Ammon's horn (tissue), 1 donor: ENCODE data around the gene SMIM44.
"Not testable (repeated sequence)": the region's sequence is repeated elsewhere in the genome, so short reads cannot be mapped to it uniquely, and the experiment has no call there.

Experiments used
- DNase-seq: peaks from one replicate; pipeline ENCODE4 v3.0.0-alpha.2; 2016; ENCODE audit warnings: low spot score

The SMIM44 gene

DNA sequence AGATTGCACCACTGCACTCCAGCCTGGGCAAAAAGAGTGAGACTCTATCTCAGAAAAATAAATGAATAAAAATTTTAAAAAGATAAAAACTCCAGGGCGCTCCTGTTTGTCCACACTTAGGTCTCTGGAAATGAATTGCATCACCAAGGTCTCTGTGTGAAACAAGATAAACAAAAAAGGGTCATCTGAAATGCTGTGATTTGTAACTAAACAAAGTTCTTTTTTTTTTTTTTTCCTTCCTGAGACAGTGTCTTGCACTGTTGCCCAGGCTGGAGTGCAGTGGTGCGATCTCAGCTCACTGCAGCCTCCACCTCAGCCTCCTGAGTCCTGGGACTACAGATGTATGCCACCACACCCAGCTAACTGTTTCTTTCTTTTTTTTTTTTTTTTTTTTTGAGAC, 34.4 kb upstream of the SMIM44 start:
- no peak for DNase-seq

DNA sequence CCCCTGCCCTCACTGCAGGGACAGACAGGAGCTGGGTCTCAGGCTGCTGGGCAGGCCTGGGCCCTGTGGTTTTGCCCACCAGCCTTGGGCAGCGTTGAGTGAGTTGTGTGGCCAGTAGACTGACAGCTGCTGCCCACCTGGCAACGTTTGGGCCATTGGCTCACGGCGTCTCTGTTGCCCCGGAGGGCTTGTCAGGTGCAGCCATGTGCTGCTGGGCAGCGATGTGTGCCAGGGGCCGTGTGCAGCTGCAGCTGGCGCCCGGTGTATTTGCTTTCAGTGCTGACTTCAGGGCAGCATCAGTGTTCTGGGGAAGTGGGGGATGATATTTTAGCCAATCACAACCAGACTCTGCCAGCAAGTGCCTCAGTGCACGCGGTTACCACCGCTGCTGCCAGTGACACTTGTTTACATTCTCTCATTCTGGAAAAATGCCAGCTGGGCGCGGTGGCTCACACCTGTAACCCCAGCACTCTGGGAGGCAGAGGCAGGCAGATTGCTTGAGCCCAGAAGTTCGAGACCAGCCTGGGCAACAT, 33.5 kb upstream of the SMIM44 start:
- no peak for DNase-seq

DNA sequence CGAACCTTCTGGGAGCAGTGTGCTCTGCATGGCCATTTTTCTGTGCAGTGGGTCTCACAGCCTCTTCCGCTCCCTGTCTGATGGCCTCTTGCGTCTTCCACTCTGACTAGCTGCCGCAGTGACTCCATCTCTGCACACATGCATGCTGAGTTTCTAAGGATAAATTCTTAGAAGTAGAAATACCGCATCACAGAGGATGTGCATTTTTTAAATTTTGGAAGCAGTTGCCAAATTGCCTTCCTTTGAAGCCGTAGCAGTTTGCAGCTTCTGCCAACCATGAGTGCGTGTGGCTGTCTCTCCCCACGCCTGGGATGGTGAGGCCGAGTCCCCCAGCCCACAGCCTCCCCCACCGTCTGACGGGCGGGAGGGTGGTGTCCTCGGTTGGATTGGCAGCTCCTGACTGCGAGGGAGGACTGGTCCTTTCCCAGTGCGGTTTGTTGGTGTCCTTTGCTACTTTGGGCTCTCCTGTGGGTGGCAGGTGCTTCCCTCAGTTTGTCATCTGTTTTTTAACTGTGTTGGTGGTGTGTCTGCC, 32.7 kb upstream of the SMIM44 start:
- no peak for DNase-seq

DNA sequence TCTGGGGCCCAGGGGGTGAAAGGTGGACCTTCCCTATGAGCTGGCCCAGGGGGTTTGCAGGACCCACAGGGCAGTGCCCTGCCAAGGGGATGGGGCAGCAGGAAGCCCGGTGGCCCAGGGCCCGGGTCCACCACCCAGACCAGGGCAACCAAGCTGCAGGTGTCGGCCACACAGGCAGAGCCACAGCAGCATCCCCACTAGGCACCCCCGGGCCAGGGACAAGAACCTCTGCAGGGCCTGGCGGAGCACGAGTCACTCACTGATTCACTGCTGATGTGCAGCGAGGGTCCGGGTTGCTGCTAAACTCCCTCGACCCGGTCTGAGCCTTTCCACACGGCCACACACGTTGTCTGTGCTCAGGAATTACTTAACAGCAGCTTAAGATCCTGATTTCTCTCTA, 31.7 kb upstream of the SMIM44 start:
- no peak for DNase-seq

DNA sequence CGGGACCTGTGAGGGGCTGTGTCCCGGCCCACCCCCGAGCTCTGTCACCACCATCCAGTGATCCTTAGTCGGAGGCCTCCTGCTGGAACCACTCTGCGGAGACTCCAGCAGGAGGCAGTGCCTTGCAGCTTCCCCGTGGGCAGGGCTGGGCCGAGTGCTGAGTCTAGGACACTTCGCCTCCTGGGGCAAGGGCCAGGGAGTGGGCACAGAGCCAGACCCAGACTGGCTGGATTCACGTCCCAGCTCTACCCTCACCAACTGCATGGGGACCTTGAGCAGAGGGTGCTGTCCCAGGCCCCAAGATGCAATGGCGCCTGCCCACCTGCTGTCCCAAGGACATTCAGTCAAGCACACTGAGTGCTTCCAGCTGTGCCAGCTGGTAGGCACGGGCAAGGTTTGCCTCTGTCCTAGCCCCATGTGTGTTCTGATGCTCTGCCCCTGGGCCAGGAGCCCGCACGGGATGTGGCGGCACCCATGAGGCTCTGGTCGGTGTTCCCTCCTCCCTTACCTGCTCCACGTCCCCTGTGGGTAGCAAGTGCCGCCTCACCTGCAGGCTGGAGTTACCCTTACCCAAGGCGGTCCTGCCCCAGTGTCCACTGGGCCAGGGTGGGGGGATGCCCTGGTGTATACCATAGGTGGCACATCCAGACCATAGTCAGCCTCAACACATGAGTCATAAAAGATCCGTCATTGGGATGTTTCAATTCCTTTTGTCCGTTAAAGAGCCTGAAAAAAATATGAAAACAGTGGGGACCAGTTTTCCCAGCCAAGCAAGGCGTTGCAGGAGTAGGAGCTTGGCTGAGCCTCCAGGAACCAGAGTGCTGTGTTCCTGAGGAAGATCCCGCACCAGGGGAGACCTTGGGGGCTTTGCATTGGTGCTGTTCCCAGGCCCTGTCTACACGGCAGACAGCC, 30.2 kb upstream of the SMIM44 start:
- DNase-seq: no peak

DNA sequence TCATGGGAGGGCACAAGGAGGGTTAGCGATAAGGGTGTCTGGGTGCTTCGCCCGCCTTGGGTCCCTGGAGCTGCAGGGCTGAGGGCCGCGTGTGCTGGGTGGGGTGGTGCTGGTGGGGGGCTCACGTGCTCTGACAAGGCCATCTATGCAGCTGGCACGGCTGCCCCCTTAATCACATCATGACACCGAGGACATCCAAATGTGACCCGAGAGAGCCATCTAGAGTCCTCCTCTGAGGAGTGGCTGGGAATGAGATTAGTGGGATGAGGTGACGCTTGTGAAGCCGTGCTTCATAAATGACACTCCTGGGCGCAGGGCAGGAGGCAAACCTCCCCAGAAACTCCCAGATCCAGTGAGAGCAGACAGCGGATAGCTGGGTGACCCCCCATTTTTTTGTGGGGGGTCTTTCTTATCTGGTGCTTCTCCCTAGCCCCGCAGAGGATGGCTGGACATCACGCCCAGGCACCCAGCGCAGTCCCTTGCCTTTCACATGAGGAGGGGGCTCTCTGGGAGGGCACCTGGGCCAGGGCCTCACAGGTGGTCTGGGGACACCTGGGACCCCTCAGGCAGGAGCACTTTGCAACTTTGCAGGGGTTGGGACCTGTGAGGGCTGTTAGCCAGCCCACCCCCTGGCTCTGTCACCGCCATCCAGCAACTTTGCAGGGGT, 29.5 kb upstream of the SMIM44 start:
- peak; percentile 48 for DNase-seq

DNA sequence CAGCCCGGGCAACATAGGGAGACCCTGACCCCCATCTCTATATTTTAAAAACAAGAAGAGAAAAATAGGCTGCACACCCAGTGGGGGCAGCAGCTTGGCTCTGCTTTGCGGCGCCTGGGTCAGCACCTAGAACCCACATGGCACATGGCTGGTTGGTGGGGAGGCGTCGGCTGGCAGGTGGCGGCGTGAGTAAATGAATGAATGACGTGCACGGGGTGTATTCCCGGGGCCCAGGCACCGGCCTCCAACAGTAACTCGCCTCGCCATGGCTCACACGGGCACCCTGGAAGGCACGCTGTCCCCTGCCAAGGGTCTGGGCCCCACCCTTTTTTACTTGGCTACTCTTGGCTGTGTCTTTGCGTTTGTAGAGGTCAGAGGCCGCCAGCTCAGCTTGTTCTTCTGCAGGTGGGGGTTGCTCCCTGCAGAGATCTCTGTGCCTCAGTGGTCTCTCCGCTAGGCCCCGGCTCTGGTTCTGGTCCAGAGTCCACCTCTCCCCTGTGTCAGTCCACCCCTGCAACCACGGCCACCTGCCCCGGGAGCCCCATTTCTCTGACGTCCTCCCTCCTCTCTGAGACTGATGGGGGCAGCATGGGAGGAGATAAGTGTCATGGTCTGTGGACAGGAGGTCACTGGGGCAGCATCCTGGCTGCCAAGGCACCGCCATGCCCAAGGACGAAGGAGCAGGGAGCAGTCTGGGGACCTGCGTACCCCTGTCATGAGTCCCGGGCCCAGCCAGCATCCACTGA, 28.4 kb upstream of the SMIM44 start:
- no peak for DNase-seq

DNA sequence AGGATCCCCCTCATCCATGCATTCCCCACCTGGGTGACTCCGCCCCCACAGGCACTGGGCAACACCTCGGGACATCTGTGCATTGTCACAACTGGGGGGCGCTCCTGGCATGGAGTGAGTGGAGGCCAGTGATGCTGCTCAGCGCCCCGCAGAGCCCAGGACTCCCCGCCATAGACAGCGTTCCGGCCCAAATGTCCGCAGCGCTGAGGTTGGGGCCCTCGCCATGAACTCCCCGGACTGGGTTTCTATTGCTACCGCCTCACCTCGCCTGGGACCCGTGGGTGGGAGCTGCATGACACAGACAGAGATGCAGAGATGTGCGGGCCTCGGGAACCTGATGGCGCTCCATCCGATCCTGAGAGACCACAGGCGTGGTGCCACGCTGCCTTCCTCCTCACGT, 27.5 kb upstream of the SMIM44 start:
- no peak for DNase-seq

DNA sequence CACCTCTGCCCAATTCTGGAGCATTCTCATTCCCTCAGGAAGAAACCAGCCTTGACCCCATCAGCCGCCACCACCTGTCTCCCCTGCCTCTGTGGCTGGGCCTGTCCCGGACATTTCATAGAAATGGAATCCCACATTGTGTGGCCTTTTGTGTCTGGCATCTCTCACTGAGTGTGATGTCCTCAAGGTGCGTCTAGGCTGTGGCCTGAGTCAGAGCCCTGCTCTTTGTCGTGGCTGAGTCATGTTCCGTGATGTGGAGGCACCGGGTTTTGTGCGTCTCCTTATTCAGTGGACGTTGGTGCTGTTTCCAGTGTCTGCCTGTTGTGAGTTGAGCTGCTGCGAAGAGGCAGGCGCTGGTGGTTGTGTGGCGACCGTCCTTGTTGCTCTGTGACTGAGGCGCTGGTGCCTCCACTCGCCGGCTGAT, 26.3 kb upstream of the SMIM44 start:
- no peak for DNase-seq

DNA sequence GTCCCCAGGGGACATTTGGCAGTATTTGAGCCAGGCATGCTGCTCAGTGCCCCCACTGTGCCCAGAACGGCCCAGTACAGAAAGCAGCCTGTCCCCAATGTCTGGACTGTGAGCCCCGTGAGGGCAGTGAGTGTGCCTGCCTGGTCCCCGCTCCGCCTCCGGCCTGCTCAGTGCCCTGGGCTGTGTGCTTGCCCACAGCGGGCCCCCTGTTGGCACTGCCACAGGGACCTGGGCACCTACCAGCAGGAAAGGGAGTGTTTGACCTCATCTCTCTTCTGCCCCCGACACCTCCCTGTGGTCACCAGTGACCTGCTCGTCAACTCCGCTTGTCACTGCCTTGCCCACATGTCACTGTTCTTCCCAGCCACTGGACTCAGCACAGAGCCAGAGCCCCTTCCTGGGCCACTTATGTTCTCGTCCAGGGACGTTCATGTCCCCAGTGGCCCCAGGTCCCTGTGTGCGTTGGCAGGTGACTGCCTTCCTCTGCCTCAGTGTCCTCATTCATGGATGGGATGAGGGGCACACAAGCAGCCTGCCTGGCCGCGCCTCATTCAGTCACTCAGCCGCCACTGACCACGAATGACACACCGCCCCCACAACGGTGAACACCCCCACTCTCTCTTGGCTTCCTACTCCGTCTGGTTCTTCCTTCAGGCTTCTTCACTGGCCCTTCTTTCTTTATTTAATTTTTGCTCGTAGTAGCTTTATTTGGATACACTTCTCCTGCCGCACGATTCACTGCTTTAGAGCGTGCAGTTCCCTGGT, 25.7 kb upstream of the SMIM44 start:
- DNase-seq: no peak

DNA sequence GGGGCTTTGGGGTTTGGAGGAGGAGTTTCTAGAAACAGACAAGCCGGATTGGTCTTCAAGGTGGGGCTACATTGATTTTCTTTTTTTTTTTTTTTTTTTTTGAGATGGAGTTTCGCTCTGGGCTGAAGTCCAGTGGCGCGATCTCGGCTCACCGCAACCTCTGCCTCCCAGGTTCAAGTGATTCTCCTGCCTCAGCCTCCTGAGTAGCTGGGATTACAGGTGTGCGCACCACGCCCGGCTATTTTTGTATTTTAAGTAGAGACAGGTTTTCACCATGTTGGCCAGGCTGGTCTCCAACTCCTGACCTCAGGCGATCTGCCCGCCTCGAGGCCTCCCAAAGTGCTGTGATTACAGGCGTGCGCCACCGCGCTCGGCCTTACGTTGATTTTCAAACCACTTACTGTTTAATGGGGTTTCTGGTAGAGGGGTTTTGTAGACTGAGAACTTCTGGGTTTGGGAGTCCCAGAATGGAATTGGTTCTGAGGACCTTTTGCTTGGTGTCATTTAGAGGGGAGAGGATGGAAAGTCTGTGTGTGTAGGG, 24.9 kb upstream of the SMIM44 start:
- DNase-seq: not testable (repeated sequence)

DNA sequence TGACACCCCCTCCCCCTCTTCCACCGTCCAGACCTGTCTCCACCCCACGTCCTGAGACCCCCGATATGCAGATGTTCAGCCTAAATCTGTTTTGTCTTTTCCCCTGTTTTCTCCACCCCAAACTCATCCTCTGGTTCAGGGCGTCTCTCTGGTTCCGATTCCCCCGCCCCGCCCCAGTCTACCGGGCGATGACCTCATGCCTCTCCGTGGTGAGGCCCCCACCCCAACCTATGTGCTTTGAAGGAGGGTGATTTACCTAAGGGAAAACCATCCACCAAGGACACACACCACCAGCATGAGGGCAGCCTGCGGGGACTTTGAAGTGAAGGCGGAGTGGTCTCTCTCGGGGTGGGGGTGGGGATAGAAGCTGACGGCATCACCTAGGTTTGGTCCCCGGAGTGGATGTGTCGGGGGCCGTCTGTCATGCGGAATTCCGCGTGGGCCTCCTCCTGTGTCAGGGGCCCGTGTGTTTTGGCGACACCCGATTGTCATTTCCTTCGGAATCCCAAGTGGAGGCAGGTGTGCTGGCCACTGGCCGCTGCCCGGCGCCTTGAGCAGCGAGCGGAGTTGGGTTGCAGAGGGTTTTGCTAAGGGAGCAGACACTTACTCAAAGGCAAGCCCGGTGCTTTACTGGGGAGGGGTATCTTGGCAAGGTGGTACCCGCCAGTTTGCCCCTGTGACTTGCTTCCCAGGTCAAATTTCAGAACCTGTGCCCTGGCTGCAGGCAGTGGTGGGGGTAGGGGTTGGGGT, 24.3 kb upstream of the SMIM44 start:
- DNase-seq: no peak

DNA sequence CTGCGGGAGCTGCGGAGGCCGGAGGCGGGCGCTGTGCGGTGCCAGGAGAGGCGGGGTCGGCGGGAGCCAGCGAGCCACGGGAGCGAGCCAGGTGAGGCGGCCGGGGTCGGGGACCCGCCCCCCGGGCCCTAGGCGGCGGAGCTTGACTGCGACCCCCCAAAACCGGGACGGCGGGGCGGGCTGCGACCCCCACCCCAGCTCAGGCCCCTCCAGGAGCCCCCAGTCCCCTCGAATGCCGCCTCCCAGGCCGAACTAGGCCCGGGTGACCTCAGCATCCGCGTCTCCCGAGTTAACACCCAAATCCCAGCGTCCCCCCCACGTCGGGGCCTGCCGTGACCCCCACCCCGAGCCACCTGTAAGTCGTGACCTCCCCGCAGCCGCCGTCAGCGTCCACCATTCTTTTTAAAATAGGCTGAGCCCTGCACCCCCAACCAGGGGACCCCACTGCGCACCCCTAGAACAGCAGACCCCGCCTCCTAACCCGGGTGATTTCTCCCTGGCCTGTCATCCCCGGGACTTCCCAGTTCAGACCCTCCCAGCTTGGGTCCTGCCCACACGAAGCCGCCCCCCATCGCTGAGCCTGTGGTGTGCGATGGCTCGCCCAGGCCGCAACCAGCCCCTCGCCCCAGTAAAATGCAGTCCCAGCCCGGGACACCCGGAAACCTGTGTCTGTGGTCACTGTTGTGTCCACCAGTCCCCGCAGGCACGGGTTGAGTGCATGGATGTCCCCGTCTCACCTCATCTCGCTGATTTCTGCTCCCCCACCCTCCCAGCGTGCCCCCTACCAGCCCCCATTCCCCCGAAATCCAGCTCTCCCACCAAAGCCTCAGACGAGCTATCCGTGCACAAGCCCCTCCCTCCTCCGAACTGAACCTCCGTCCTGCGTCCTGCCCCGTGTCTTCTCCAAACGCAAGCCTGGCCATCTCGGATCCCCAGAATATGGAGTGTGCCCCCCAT, 23.4 kb upstream of the SMIM44 start:
- DNase-seq: no peak

DNA sequence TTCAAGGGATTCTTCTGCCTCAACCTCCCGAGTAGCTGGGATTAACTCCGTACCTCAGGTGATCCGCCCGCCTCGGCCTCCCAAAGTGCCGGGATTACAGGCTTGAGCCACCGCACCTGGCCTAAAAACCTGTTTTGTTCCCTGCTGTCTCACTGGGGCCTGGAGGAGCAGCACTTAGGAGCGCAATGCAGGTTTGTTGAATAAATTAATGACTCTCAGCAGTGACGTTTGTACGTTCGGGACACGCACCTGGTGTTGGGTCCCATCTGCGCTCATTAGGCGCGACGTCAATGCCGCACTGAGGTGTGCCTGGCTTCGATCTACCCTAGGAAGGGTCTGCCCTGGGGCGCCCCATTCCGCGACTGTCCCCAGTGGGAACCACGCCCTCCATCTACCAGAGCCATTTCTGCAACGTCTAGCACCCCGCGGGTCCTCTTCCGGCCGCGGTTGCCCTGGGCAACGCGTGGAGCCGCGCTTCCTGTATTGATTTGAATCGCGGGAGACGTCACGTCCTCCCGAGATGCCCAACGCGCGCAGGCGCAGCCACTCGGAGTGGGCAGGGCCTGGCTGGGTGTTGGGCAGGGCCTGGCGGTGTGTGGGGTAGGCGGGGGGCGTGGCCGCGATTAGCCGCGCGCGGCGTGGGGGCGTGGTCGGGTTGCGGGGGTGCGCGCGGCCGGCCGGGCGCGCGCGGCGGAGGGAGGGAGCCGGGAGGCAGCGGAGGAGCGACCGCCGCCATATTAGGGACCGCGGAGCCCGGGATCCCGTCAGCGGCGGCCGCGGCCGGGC, 22.6 kb upstream of the SMIM44 start, which contains the start of gene FZR1:
Gene FZR1, plus strand, starts transcription at position 714 of the 786 bp plus-strand sequence. CDS start 16,679 bp downstream, outside the sequence.
- peak; percentile 99 for DNase-seq

DNA sequence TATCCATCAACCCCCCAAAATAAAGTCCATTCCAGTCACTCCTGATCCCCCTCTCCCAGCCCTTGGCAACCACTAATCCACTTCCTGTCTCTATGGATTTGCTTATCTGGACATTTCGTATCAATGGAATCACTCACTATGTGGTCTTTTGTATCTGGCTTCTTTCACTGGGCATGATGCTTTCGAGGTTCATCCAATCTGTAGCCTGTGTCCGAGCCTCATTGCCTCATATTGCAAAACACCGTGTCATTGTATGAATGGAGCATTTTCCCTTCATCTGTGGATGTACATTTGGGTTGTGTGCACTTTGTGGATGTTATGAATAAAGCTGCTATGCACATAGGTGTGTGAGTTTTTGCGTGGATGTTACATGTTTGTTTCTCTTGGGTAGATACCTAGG, 21.5 kb upstream of the SMIM44 start:
- no peak for DNase-seq

DNA sequence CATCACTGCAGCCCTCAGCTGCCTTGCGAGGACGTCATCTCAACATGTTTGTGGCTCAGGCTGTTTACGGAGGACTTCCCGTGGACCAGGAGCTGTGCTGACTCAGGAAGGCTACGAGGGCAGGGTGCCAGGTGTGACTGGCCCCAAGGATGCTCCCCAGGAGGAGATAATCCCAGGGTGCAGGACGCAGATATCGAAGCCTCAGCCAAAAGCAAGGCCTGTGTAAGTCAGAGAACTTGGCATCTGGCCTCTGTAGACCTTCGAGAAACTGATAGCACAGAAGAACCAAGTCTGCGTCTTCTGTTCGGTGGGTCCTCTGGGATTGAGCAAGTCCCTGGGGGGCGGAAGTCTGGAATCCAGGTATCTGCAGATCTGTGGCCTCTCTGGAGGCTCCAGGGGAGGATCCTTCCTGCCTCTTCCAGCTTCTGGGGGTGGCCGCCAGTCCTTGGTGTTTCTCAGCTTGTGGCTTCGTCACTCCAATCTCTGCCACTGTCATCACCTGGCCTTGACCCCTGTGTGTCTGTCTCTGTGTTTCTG, 19.9 kb upstream of the SMIM44 start:
- DNase-seq: no peak

DNA sequence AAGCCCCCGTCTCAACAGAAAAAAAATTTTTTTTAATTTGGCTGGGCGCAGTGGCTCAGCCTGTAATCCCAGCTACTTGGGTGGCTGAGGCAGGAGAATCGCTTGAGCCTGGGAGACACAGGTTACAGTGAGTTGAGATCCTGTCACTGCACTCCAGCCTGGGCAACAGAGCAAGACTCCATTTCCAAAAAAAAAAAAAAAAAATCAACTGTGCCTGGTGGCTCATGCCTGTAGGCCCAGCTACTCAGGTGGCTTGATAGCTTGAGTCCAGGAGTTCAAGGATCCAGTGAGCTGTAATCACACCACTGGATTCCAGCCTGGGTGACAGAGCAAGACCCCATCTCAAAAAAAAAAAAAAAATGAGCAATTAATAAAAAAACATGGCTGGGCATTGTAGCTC, 18.5 kb upstream of the SMIM44 start:
- DNase-seq: no peak
